Heart left ventricle (tissue), 16 donors: ENCODE data around the gene DDRGK1. TPM values are rescaled to one million over a fixed set of nuclear protein-coding genes. Genes with fewer than 3 reads are reported as not detected.
"Not testable (repeated sequence)": the region's sequence is repeated elsewhere in the genome, so short reads cannot be mapped to it uniquely, and the experiment has no call there.

ENCODE experiments used
- ATAC-seq, 4 donors: fragments of 200-7000 bp; cut with Tn5 transposase; one replicate each; pipeline ENCODE4 v1.9.1; 2020 to 2022; ENCODE audit warnings: moderate library complexity in 4 of 4, mild to moderate bottlenecking in 3 of 4, moderate number of reproducible peaks in 1 of 4
- DNase-seq, 5 donors: peaks; one replicate each; pipeline ENCODE4 v3.0.0-alpha.2; 2020
- H3K27ac ChIP-seq, 12 donors: fragments of 200-600 bp; sonication (generic) in 4 of 12; one replicate each; pipeline versions ENCODE4 v1.5.0 to v1.8.0; 2016 to 2022; ENCODE audit warnings: mild to moderate bottlenecking in 2 of 12
- H3K27me3 ChIP-seq, 9 donors: fragments of 200-600 bp; sonication (generic) in 2 of 9; one replicate each; pipeline versions ENCODE4 v1.5.1 to v1.8.0; 2016 to 2022; ENCODE audit warnings: mild to moderate bottlenecking in 3 of 9
- H3K36me3 ChIP-seq, 9 donors: fragments of 200-600 bp; sonication (generic) in 2 of 9; one replicate each; pipeline versions ENCODE4 v1.5.0 to v1.8.0; 2018 to 2022; ENCODE audit warnings: mild to moderate bottlenecking in 2 of 9
- H3K4me1 ChIP-seq, 12 donors: fragments of 200-600 bp; sonication (generic) in 4 of 12; one replicate each; pipeline versions ENCODE4 v1.5.0 to v1.8.0; 2016 to 2022; ENCODE audit warnings: mild to moderate bottlenecking in 3 of 12
- H3K4me3 ChIP-seq, 12 donors: fragments of 200-600 bp; sonication (generic) in 4 of 12; one replicate each; pipeline versions ENCODE4 v1.5.0 to v1.8.0; 2017 to 2022; ENCODE audit warnings: mild to moderate bottlenecking in 9 of 12, moderate library complexity in 4 of 12
- H3K9me3 ChIP-seq, 12 donors: fragments of 200-600 bp; sonication (generic) in 4 of 12; one replicate each; pipeline versions ENCODE4 v1.5.0 to v1.8.0; 2016 to 2022; ENCODE audit warnings: mild to moderate bottlenecking in 1 of 12
- POLR2A ChIP-seq, 2 donors: fragments of 450-650 bp; IDR thresholded peaks; one replicate each; pipeline ENCODE4 v1.6.1; 2017; ENCODE audit warnings: antibody characterized with exemption in 2 of 2, mild to moderate bottlenecking in 2 of 2, moderate library complexity in 2 of 2
- WGBS, 4 donors: extraction: QIAGEN DNeasy Blood & Tissue Kit in 2 of 4; methylation state at CpG; one replicate each; pipeline versions ENCODE4 v1.1.5 to v1.1.7; 2013 to 2018; 5-methylcytosine and 5-hydroxymethylcytosine counted together
- intact Hi-C, 10 donors: fragments of 100-400 bp; cut with DNase I; formaldehyde crosslinking; loops; one replicate each; pipeline versions ENCODE4 v1.11.1 to v1.14.2; 2022
- polyA plus RNA-seq, 2 donors: library from polyadenylated mRNA; stranded (reverse); fragments of 200-250 nt; gene quantifications; one replicate each; pipeline ENCODE4 v1.2.3, GENCODE V29; 2013
- total RNA-seq, 9 donors: library from RNA; depleted of rRNA in 2 of 9; stranded (reverse); fragments of >200 nt in 2 of 9; fragmentation: NEBNext Ultra II Directional in 3 of 9; extraction: Animal tissue kit (Norgen Biotek cat#: 25700) in 3 of 9; gene quantifications; one replicate each; pipeline versions ENCODE4 v1.1.0 to v1.2.4, GENCODE V29; 2016 to 2023
- TF ChIP-seq, protein P1 (sequence below), 12 donors: fragments of 200-600 bp; sonication (generic) in 4 of 12; IDR thresholded peaks; one replicate each; pipeline versions ENCODE4 v1.5.0 to v1.8.0; 2018 to 2022; ENCODE audit warnings: antibody characterized with exemption in 12 of 12, mild to moderate bottlenecking in 5 of 12
- donor health status: ischemic (EF 13 %, LVEDD 7.1; RV severe dilation, severe dysfunction).
- donor health status: healthy with polysubstance abuse.
- donor health status: DM: no; HTN: yes; CAD: no.
- donor health status: DM: no; HTN: no; CAD: no.
- donor health status: ischemic (EF 25% LVEDD 6.9; RV normal size, moderate dysfunction).
- donor health status: ischemic (EF 25% LVEDD 5.7; RV mildly dilated, moderate dysfunction).
- donor health status: healthy.
- donor health status: DM: yes; HTN: yes; CAD: no.
- donor health status: ischemic (EF 35%, LVEDD 5.7; RV mildly dilated, moderate dysfunction).
- donor health status: nonischemic (EF 11% LVEDD 7.7; RV severe dilation, severe dysfunction).
- donor health status: DM: yes; HTN: yes; CAD: no.
- donor health status: PGD.
- donor health status: ischemic (EF 29% LVEDD 5.4; RV normal size, mild dysfunction).
- donor health status: nonischemic (EF 23%, LVEDD 6.1; RV moderate dilation, normal function).

DDRGK1 gene
- total and polyA plus RNA-seq, 11 donors = 25.1 to 78.3 (median 35.5) TPM

DNA sequence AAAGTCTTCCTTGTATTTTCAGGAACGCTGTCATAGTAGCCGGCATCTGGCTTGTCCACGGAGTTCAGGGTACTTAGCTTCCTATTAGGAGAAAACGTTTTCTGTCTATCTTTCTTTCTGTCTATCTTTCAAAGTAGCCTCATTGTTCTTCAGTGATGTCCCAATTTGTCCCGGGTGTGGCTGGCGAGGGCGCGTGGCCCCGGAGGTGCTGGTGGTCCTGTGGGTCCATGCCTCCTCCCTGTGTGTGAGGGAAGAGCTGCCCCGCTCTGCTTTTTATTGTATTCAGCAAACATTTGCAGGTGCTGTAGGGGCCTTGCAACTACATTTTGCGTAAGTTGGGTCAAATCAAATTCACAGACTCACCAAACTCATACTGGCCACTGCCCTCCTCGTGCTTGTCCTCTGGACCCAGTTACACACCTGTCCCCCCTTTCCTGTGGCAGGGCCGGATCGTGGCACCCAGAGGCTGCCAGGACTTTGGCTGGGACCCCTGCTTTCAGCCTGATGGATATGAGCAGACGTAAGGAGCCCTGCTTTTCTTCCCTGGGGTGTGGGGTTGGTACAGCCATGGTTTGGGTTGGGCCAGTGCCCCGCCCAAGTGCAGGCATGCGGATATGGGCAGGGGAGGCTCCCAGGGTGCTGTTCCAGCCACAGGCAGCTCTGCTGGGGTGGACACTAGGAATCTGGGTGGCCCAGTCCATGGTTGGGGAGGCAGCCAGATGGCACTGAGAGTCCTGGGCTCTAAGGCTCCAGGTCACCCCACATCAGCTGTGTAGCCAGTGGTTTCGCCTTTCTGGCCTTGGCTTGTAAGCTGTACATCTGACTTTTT is 17.1 kb upstream of the DDRGK1 start:
- TF ChIP-seq, protein P1, sequence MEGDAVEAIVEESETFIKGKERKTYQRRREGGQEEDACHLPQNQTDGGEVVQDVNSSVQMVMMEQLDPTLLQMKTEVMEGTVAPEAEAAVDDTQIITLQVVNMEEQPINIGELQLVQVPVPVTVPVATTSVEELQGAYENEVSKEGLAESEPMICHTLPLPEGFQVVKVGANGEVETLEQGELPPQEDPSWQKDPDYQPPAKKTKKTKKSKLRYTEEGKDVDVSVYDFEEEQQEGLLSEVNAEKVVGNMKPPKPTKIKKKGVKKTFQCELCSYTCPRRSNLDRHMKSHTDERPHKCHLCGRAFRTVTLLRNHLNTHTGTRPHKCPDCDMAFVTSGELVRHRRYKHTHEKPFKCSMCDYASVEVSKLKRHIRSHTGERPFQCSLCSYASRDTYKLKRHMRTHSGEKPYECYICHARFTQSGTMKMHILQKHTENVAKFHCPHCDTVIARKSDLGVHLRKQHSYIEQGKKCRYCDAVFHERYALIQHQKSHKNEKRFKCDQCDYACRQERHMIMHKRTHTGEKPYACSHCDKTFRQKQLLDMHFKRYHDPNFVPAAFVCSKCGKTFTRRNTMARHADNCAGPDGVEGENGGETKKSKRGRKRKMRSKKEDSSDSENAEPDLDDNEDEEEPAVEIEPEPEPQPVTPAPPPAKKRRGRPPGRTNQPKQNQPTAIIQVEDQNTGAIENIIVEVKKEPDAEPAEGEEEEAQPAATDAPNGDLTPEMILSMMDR (IDR thresholded peaks at IDR 0.05) = no peak
- TF ChIP-seq POLR2A (IDR thresholded peaks at IDR 0.05) = no peak
- Histone ChIP-seq H3K9me3 (no peaks in the 10 kb centered on the region), H3K4me1 (peaks cover 0 to 14% (median 3%) of the 10 kb centered on the region in 12 donors), H3K36me3 (peaks cover 0 to 53% (median 40%) of the 10 kb centered on the region in 9 donors), H3K4me3 (no peak overlapping the region), H3K27ac (no peak overlapping the region), H3K27me3 (no peaks in the 10 kb centered on the region)
- no peak for ATAC-seq
- DNase-seq = no peak
- intact Hi-C loops = loop anchor here in 3 of 10 donors (10.0 kb wide), 2 partner anchors 53 to 93 kb away; no protein-coding TSS in a partner anchor
- WGBS, 4 donors = 83 to 95% (median 91%) methylated on average over 14 to 18 of the region's 18 CpGs

DNA sequence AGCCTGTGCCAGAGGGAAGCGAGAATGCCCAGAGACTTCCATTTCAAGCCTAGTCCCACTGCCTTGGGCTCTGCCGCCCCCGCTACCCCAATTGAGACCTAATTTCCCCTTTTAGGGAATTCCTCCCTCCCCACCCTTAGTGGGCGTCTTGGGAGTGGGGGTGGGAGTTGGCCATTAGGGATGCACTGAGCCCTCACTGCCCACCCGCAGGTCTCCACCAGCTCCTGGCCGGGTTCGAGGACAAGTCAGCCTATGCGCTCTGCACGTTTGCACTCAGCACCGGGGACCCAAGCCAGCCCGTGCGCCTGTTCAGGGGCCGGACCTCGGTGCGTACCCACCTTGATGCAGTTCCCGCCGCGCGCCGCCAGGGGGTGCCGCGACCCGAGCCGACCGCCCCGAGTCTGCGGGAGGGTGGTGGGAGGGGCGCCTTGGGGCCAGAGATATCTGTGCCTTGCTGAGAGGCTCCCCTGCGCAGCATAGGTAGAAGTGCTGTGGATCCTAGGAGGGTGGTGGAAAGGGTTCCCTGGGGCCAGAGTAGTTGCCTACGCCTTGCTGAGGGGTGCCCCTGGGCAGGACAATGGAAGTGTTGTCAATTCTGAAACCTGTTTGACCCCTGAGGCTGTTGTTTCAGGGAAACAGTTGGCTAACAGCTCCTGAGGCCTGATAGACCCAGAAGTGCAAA is 14.0 kb upstream of the DDRGK1 start:
- intact Hi-C loops = loop anchor here in 5 of 10 donors (1.0 to 10.0 kb wide), 4 partner anchors 96 to 99 kb away; no protein-coding TSS in a partner anchor
- ATAC-seq (peak; percentile 8 to 87 (median 74)), DNase-seq (peak; percentile 52 to 83 (median 57))
- peaks cover 0 to 14% (median 3%) of the 10 kb centered on the region in 12 donors for H3K4me1 ChIP-seq
- H3K9me3 ChIP-seq = no peaks in the 10 kb centered on the region
- 20 to 74% (median 27%) methylated on average over 8 to 30 of the region's 30 CpGs for WGBS, 4 donors
- TF ChIP-seq, protein P1 (IDR thresholded peaks at IDR 0.05) = peak; percentile 88 to 95 (median 94)
- TF ChIP-seq POLR2A (IDR thresholded peaks at IDR 0.05) = no peak
- H3K27me3 ChIP-seq = no peaks in the 10 kb centered on the region
- H3K4me3 ChIP-seq = peak overlapping the region in 2 of 12 donors; percentile 7
- peaks cover 0 to 79% (median 59%) of the 10 kb centered on the region in 9 donors for H3K36me3 ChIP-seq
- H3K27ac ChIP-seq = no peak overlapping the region

DNA sequence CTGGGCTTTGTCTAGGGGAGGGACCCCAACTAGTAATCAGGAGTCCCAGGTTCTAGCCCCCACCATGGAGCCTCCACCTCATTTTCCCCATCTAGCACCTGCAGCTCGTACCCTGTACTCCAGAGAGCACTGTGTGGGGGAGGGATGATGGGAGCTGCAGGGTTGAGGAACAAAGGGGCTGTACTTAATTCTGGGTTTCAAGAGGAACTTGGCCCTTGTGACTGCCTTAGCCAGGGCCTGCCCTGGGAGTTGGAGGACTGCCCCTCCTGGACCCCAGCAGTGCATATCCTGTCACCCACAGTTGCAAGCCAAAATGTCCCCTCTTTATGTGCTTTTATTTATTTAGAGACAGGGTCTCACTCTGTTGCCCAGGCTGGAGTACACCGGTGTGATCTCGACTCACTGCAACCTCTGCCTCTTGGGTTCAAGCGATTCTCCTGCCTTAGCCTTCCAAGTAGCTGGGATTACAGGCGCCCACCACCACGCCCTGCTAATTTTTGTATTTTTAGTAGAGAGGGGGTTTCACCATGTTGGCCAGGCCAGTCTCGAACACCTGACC is 11.0 kb upstream of the DDRGK1 start:
- not testable (repeated sequence) for H3K9me3 ChIP-seq, DNase-seq, H3K4me3 ChIP-seq, H3K27me3 ChIP-seq, H3K27ac ChIP-seq
- 91 to 96% (median 96%) methylated on average over 7 of the region's 7 CpGs for WGBS, 4 donors
- peak in 1 of 4 donors; percentile 31 for ATAC-seq
- Histone ChIP-seq H3K36me3 (peaks cover 0 to 60% (median 39%) of the 10 kb centered on the region in 9 donors), H3K4me1 (peaks cover 0 to 14% (median 5%) of the 10 kb centered on the region in 12 donors)
- intact Hi-C loops = loop anchor here in 3 of 10 donors (5.0 to 10.0 kb wide), 2 partner anchors 99 to 102 kb away; no protein-coding TSS in a partner anchor

DNA sequence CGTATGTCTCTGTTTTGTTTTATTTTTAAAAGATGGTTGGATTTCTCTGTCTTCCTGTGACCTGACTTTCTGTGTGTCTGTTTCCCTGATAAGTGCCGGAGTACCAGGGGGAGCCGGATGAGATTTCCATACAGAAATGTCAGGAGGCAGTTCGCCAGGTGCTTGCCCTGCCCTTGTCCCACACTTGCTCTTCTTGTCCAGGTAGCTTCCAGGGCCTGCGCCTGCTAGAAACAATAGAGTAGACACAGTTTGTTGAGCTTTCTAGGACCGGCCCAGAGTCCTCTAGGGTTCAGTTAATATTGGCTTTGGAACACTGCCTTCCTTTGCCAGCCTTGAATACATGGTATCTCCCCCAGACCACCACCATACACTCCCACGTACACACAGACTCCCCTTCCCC is 8.7 kb upstream of the DDRGK1 start:
- Histone ChIP-seq H3K9me3 (no peaks in the 10 kb centered on the region), H3K36me3 (peaks cover 0 to 48% (median 31%) of the 10 kb centered on the region in 9 donors), H3K27ac (no peak overlapping the region), H3K27me3 (no peaks in the 10 kb centered on the region), H3K4me1 (peaks cover 0 to 22% (median 10%) of the 10 kb centered on the region in 12 donors), H3K4me3 (no peak overlapping the region)
- no peak for ATAC-seq
- intact Hi-C loops = loop anchor here in 1 of 10 donors (10.0 kb wide), 1 partner anchor 102 kb away; no protein-coding TSS in a partner anchor
- DNase-seq = no peak
- 89 to 95% (median 92%) methylated on average over 7 of the region's 7 CpGs for WGBS, 4 donors
- no peak for TF ChIP-seq POLR2A (IDR thresholded peaks at IDR 0.05)
- TF ChIP-seq, protein P1 (IDR thresholded peaks at IDR 0.05) = no peak
